A549 (cell line): ENCODE results near the gene SPTY2D1. TPM values are rescaled to one million over a fixed set of nuclear protein-coding genes. Genes with fewer than 3 reads are reported as not detected.

Experiments used
- ATAC-seq, 2 experiments: fragments of 200-7000 bp in 1 of 2; fragments of >200 bp in 1 of 2; cut with Nextera tagmentation in 1 of 2; cut with Tn5 transposase in 1 of 2; 3 replicates each; pipeline versions ENCODE4 v1.8.0 to v1.9.1; 2018 to 2020; ENCODE audit warnings: mild to moderate bottlenecking in 1 of 2, moderate library complexity in 1 of 2
- CTCF ChIA-PET: fragments of 300-600 bp; sonication (Branson Sonifier 250); formaldehyde crosslinking; extraction: SDS; loops from one replicate; lab custom pipeline; 2021; ENCODE audit warnings: antibody characterized with exemption, inconsistent platforms; lab: Yijun Ruan, JAX
- POLR2A ChIA-PET: fragments of 350-600 bp; formaldehyde crosslinking; extraction: SDS; loops from one replicate; lab custom pipeline; 2021; ENCODE audit warnings: antibody characterized with exemption, inconsistent platforms; lab: Yijun Ruan, JAX
- DNase-seq, 2 experiments: peaks; one replicate each; pipeline versions ENCODE4 v3.0.0 to v3.0.0-alpha.2; 2011 to 2016; ENCODE audit warnings: low read depth in 1 of 2, low spot score in 1 of 2
- FAIRE-seq: peaks from 2 replicates; lab custom pipeline; 2011; peaks lifted over from hg19 to GRCh38; lab: Jason Lieb, UNC
- H3K27ac ChIP-seq, 2 experiments: fragments of >200 bp; sonication (Bioruptor Twin); formaldehyde crosslinking; 3 replicates each; pipeline ENCODE4 v1.5.1; 2016 to 2017
- H3K4me1 ChIP-seq: fragments of >200 bp; sonication (Bioruptor Twin); formaldehyde crosslinking; 3 replicates; pipeline ENCODE4 v1.6.1; 2016
- H3K4me2 ChIP-seq: fragments of >200 bp; sonication (Bioruptor Twin); formaldehyde crosslinking; 3 replicates; pipeline ENCODE4 v1.6.1; 2016
- H3K4me3 ChIP-seq: fragments of >200 bp; sonication (Bioruptor Twin); formaldehyde crosslinking; 3 replicates; pipeline ENCODE4 v1.5.1; 2016
- H3K9me3 ChIP-seq: fragments of >200 bp; sonication (Bioruptor Twin); formaldehyde crosslinking; 3 replicates; pipeline ENCODE4 v1.6.1; 2016
- CHD2 ChIP-seq: fragments of 150-350 bp; IDR thresholded peaks from 2 replicates; pipeline ENCODE4 v1.6.1; 2014; ENCODE audit warnings: low read length; ENCODE audit not compliant: partially characterized antibody
- E2F6 ChIP-seq: IDR thresholded peaks from 2 replicates; pipeline ENCODE4 v1.6.1; 2012; ENCODE audit warnings: low read depth, borderline replicate concordance
- ESRRA ChIP-seq: fragments of 150-350 bp; IDR thresholded peaks from 2 replicates; pipeline ENCODE4 v1.6.1; 2014; ENCODE audit warnings: mild to moderate bottlenecking, low read length, borderline replicate concordance
- HDAC2 ChIP-seq: fragments of 200-600 bp; sonication (generic); IDR thresholded peaks from 2 replicates; pipeline ENCODE4 v1.6.1; 2016
- MAFK ChIP-seq: fragments of 450-650 bp; IDR thresholded peaks from 2 replicates; pipeline ENCODE4 v1.6.1; 2014; ENCODE audit not compliant: partially characterized antibody
- MAZ ChIP-seq: fragments of 150-350 bp; IDR thresholded peaks from 2 replicates; pipeline ENCODE4 v1.6.1; 2014; ENCODE audit warnings: antibody characterized with exemption, low read depth, low read length, borderline replicate concordance
- MYC ChIP-seq: IDR thresholded peaks from 2 replicates; pipeline ENCODE4 v1.6.1; 2012; ENCODE audit warnings: mild to moderate bottlenecking, inconsistent platforms, low read length, improper control_type of control experiment, borderline replicate concordance
- NR3C1 ChIP-seq: fragments of >200 bp; sonication (Bioruptor Twin); formaldehyde crosslinking; IDR thresholded peaks from 3 replicates; pipeline ENCODE4 v1.6.1; 2017
- RCOR1 ChIP-seq: fragments of 150-350 bp; IDR thresholded peaks from 2 replicates; pipeline ENCODE4 v1.6.1; 2014; ENCODE audit warnings: antibody characterized with exemption, low read length, low read depth
- SREBF2 ChIP-seq: fragments of 450-650 bp; IDR thresholded peaks from 2 replicates; pipeline ENCODE4 v1.6.1; 2014; ENCODE audit warnings: mild to moderate bottlenecking, moderate library complexity
- USF2 ChIP-seq: fragments of 450-650 bp; IDR thresholded peaks from 2 replicates; pipeline ENCODE4 v1.6.1; 2014; ENCODE audit warnings: antibody characterized with exemption
- ZFP36 ChIP-seq: fragments of 450-650 bp; IDR thresholded peaks from 2 replicates; pipeline ENCODE4 v1.6.1; 2014; ENCODE audit warnings: borderline replicate concordance; ENCODE audit not compliant: partially characterized antibody
- WGBS: methylation state at CpG from one replicate; pipeline ENCODE4 v1.1.6; 2017; ENCODE audit errors: missing lambda C conversion rate; 5-methylcytosine and 5-hydroxymethylcytosine counted together
- polyA plus RNA-seq, 4 experiments: library from polyadenylated mRNA; depleted of rRNA in 3 of 4; stranded (reverse); fragments of >200 nt; fragmentation: RNase III in 1 of 4; extraction: RNeasy Plus Mini Kit Qiagen cat#74134 plus additional on column Dnase treatment in 1 of 4; gene quantifications; 2 replicates in 3 of 4; 3 replicates in 1 of 4; pipeline ENCODE4 v1.2.3, GENCODE V29; 2011 to 2017
- TF ChIP-seq, protein P1 (sequence below): fragments of >200 bp; sonication (Bioruptor Twin); formaldehyde crosslinking; IDR thresholded peaks from 3 replicates; pipeline ENCODE4 v1.5.1; 2016
- TF ChIP-seq, protein P2 (sequence below): fragments of 200-600 bp; sonication (generic); IDR thresholded peaks from 2 replicates; pipeline ENCODE4 v1.6.1; 2016; ENCODE audit warnings: antibody characterized with exemption, mild to moderate bottlenecking, moderate library complexity

Gene SPTY2D1
- polyA plus RNA-seq, 2 of the 4 experiments (the other 2 are of a cell fraction) = 14.1 to 24.6 TPM

GRCh38 chr11:18641677-18642076 is 7.5 kb upstream of the SPTY2D1 start (continued):
- TF ChIP-seq, protein P1, sequence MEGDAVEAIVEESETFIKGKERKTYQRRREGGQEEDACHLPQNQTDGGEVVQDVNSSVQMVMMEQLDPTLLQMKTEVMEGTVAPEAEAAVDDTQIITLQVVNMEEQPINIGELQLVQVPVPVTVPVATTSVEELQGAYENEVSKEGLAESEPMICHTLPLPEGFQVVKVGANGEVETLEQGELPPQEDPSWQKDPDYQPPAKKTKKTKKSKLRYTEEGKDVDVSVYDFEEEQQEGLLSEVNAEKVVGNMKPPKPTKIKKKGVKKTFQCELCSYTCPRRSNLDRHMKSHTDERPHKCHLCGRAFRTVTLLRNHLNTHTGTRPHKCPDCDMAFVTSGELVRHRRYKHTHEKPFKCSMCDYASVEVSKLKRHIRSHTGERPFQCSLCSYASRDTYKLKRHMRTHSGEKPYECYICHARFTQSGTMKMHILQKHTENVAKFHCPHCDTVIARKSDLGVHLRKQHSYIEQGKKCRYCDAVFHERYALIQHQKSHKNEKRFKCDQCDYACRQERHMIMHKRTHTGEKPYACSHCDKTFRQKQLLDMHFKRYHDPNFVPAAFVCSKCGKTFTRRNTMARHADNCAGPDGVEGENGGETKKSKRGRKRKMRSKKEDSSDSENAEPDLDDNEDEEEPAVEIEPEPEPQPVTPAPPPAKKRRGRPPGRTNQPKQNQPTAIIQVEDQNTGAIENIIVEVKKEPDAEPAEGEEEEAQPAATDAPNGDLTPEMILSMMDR = no peak
- TF ChIP-seq E2F6 (no peak), HDAC2 (no peak), MAFK (no peak)
- TF ChIP-seq, protein P2, sequence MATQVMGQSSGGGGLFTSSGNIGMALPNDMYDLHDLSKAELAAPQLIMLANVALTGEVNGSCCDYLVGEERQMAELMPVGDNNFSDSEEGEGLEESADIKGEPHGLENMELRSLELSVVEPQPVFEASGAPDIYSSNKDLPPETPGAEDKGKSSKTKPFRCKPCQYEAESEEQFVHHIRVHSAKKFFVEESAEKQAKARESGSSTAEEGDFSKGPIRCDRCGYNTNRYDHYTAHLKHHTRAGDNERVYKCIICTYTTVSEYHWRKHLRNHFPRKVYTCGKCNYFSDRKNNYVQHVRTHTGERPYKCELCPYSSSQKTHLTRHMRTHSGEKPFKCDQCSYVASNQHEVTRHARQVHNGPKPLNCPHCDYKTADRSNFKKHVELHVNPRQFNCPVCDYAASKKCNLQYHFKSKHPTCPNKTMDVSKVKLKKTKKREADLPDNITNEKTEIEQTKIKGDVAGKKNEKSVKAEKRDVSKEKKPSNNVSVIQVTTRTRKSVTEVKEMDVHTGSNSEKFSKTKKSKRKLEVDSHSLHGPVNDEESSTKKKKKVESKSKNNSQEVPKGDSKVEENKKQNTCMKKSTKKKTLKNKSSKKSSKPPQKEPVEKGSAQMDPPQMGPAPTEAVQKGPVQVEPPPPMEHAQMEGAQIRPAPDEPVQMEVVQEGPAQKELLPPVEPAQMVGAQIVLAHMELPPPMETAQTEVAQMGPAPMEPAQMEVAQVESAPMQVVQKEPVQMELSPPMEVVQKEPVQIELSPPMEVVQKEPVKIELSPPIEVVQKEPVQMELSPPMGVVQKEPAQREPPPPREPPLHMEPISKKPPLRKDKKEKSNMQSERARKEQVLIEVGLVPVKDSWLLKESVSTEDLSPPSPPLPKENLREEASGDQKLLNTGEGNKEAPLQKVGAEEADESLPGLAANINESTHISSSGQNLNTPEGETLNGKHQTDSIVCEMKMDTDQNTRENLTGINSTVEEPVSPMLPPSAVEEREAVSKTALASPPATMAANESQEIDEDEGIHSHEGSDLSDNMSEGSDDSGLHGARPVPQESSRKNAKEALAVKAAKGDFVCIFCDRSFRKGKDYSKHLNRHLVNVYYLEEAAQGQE = no peak
- TF ChIP-seq, all 56 proteins: peak for 0

DNA sequence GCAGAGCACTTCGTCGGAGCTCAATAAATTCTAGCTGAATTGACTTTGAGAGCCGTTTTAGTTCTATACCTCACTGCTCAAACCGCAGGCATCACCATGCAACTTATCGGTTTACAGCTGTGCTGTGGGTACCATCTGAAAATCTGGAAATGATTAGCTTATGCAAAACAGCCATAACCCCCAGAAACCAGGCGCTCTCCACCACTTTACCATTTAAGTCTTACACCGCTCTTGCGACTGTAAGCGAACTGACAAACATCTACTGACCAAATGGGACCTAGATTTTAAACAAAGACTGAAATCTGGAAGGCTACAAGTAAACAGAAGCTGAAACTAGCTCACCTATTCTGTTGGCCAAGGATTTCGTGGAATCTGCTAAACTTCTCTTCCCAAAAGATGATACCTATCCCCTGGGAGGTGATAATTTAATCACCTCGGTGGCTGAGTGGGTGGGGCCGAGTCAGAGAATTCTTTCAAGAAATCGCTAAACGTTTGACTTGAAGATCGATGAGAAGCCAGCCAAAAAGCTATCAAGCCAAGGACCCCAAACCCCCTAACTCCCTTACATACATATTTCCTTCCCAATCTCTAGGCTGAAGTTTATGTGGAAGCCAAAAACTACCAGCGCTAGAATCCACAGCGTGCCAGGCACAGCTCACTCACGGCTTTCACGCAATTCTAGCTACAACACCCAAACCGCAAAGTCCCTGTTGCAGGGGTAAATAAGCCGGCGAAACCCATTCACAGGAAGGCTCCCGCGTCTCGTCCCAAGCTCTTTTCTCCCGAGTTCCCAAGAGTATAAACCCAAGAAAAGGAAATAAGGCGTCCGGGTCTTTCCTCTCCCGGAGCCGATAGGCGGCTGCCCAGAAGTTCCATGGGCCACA is 644 bp downstream of the SPTY2D1 start:
- TF ChIP-seq MAFK = no peak
- no peak for TF ChIP-seq SREBF2
- no peak for TF ChIP-seq RCOR1
- no peak for TF ChIP-seq USF2
- TF ChIP-seq CHD2 = no peak
- no peak for TF ChIP-seq NR3C1
- TF ChIP-seq MYC = no peak
- TF ChIP-seq E2F6 = no peak
- no peak for TF ChIP-seq ZFP36
- TF ChIP-seq ESRRA = no peak
- no peak for TF ChIP-seq MAZ
- no peak for TF ChIP-seq HDAC2
- TF ChIP-seq, all 56 proteins: peak for 0
- no peak for FAIRE-seq
- peaks cover 11% of the 10 kb centered on the region for H3K4me1 ChIP-seq
- H3K4me3 ChIP-seq = peak overlapping the region; percentile 74
- H3K4me2 ChIP-seq = peak overlapping the region; percentile 100
- no peaks in the 10 kb centered on the region for H3K9me3 ChIP-seq
- H3K27ac ChIP-seq = peak overlapping the region; percentile 77 to 92
- WGBS = under 1% methylated on average over 31 of the region's 31 CpGs
- ChIA-PET POLR2A (interaction anchor here (1.2 to 2.7 kb wide), 6 partner anchors 9 to 107 kb away, joined by 5 to 13 read pairs (median 6); partner anchors contain the start of genes TMEM86A and UEVLD), CTCF (interaction anchor here (0.8 to 1.8 kb wide), 8 partner anchors 10 to 131 kb away, joined by 3 to 4 read pairs (median 3); partner anchors contain the start of gene IGSF22)
- peak in 1 of 2 experiments; percentile 1; a peak in 1 of 6 replicates for ATAC-seq
- no peak for DNase-seq
